HFF-Myc (cell line): Measurements from ENCODE around the gene DIABLO.

Experiments
- DNase-seq: peaks from one replicate; pipeline ENCODE4 v3.0.0-alpha.2; 2011; ENCODE audit warnings: low read depth; ENCODE audit errors: extremely low read depth
- H3K4me3 ChIP-seq: replicated peaks from 2 replicates; pipeline ENCODE4 v1.5.1; 2011; ENCODE audit warnings: low read depth, mild to moderate bottlenecking, control low read depth, low read length
- CTCF ChIP-seq: IDR thresholded peaks from 2 replicates; pipeline ENCODE4 v1.5.1; 2012; ENCODE audit warnings: mild to moderate bottlenecking, low read depth, low read length, control low read depth; ENCODE audit errors: missing control alignments

The DIABLO gene

GRCh38 chr12:122250536-122250935, 24.7 kb upstream of the DIABLO start:
- DNase-seq, result no peak
- TF ChIP-seq CTCF, result no peak
- H3K4me3 ChIP-seq, result no peak overlapping the region

- H3K4me3 ChIP-seq, result no peak overlapping the region
- no peak for DNase-seq
- no peak for TF ChIP-seq CTCF
Observed at GRCh38 chr12:122250047-122250446, 24.2 kb upstream of the DIABLO start.

GRCh38 chr12:122245553-122245952, 19.7 kb upstream of the DIABLO start:
- TF ChIP-seq CTCF, result no peak
- no peak for DNase-seq
- H3K4me3 ChIP-seq, result no peak overlapping the region

- no peak for DNase-seq
- no peak overlapping the region for H3K4me3 ChIP-seq
- no peak for TF ChIP-seq CTCF
Observed at GRCh38 chr12:122244565-122245371, 18.9 kb upstream of the DIABLO start.

GRCh38 chr12:122243965-122244364, 18.1 kb upstream of the DIABLO start:
- H3K4me3 ChIP-seq, result no peak overlapping the region
- no peak for DNase-seq
- no peak for TF ChIP-seq CTCF

- H3K4me3 ChIP-seq, result no peak overlapping the region
- DNase-seq, result no peak
- TF ChIP-seq CTCF, result no peak
Observed at GRCh38 chr12:122238861-122239260, 13.0 kb upstream of the DIABLO start.

GRCh38 chr12:122235741-122236140, 9.9 kb upstream of the DIABLO start:
- no peak for TF ChIP-seq CTCF
- DNase-seq, result no peak
- no peak overlapping the region for H3K4me3 ChIP-seq
